Epithelial cell of proximal tubule (primary cell): ENCODE results near the gene SLC49A4. TPM values are rescaled to one million over a fixed set of nuclear protein-coding genes. Genes with fewer than 3 reads are reported as not detected.

Experiments
- DNase-seq: peaks from one replicate; pipeline ENCODE4 v3.0.0-alpha.2; 2011; ENCODE audit warnings: low read depth
- H3K4me3 ChIP-seq: 2 replicates; pipeline ENCODE4 v1.5.1; 2011; ENCODE audit warnings: low read depth, mild to moderate bottlenecking, low read length
- CTCF ChIP-seq: conservative IDR thresholded peaks from 2 replicates; pipeline ENCODE4 v1.5.1; 2012; ENCODE audit warnings: low read depth, mild to moderate bottlenecking, low read length
- total RNA-seq: library from RNA; depleted of rRNA; stranded (reverse); fragments of >200 nt; gene quantifications from 2 replicates; pipeline ENCODE4 v1.2.3, GENCODE V29; 2015

SLC49A4 gene
- total RNA-seq, 1 donor from 2014 or later: 12.2 TPM

- DNase-seq: no peak
- no peak overlapping the region for H3K4me3 ChIP-seq
- no peak for TF ChIP-seq CTCF
Measured at GRCh38 chr3:122898298-122898697, 103.4 kb downstream of the SLC49A4 start.

GRCh38 chr3:122902326-122902725 is 107.5 kb downstream of the SLC49A4 start:
- no peak for TF ChIP-seq CTCF
- peak; percentile 18 for DNase-seq
- H3K4me3 ChIP-seq: no peak overlapping the region

GRCh38 chr3:122903171-122903570 is 108.3 kb downstream of the SLC49A4 start:
- no peak overlapping the region for H3K4me3 ChIP-seq
- no peak for TF ChIP-seq CTCF
- no peak for DNase-seq

DNA sequence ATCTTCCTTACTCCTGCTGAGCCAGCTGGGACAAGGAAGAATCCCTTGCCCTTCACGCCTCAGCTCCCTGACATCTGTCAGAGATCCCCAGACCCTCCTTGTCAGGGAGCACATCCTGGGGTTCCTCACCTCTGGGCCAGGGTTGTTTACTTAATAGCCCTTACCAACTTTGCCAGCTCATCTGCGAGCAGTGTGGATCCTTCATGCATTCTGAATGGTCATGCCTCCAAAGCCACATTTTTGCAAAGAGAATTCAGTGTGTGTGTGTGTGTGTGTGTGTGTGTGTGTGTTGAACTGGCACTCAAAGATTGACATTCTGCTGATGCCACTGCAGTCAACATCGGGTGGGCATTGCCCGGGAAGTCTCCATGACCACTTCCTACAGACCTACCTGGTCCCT is 112.6 kb downstream of the SLC49A4 start:
- no peak for TF ChIP-seq CTCF
- DNase-seq: no peak
- no peak overlapping the region for H3K4me3 ChIP-seq

GRCh38 chr3:122908251-122908650 is 113.4 kb downstream of the SLC49A4 start:
- no peak overlapping the region for H3K4me3 ChIP-seq
- no peak for DNase-seq
- no peak for TF ChIP-seq CTCF

DNA sequence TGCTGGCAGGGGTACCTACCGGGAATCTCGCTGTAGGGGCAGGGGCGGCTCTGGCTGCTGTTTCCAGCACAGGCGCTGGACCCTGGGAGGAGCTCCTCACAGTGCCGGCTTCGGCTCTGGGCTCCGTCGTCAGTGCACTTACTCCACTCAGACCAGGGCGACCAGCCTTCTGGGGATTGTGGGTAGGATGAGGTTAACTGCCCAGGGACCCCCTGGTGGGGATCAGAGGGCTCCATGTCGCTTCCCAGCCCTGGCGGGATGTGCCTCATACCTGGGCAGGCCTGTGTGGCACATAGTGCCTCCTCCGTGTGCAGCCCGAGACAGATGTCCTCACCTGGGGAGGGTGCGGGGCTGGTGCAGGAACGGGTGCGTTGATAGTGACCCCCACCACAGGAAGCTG is 117.0 kb downstream of the SLC49A4 start:
- H3K4me3 ChIP-seq: no peak overlapping the region
- TF ChIP-seq CTCF: no peak
- DNase-seq: no peak

DNA sequence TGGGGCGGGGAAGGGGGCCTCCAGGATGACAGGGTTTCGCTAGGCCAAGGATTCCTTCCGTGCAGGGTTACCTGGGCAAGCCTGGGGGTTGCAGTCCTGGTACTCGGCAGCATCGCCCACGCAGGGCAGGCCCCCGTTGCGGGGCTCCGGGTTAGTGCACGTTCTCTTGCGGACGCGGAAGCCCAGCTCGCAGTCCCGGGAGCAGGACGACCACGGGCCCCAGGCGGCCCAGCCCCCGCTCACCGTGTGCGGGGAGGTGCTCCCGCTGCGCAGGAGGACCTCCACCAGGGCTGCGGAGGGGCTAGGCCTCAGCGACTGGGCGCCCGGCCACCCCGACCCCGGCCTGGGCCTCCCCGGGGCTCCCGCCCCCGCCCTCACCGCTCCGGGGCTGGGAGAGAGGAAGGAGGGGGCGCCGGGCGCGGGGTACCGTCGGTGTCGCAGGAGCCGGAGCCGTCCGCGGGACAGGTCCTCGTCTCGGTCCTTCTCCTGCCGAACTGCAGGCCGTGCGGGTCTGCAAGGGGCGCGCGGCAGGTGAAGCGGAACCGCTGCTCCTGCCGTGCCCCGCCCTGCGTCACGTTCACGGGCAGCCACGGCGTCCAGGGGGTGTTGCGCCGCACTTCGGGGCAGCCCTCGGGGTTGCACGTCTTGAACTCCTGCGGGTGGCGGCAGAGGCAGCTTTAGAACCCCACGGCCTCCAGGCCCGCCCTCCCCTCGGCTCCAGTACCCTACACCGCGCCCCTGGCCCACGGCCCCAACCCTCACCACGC is 118.1 kb downstream of the SLC49A4 start:
- DNase-seq: no peak
- TF ChIP-seq CTCF: no peak
- H3K4me3 ChIP-seq: no peak overlapping the region
